ENCODE measurements around the gene PODNL1. TPM values are rescaled to one million over a fixed set of nuclear protein-coding genes. Genes with fewer than 3 reads are reported as not detected.

The PODNL1 gene
- total RNA-seq, 4 donors from 2014 or later, result 0.35 TPM; not detected in 3

DNA sequence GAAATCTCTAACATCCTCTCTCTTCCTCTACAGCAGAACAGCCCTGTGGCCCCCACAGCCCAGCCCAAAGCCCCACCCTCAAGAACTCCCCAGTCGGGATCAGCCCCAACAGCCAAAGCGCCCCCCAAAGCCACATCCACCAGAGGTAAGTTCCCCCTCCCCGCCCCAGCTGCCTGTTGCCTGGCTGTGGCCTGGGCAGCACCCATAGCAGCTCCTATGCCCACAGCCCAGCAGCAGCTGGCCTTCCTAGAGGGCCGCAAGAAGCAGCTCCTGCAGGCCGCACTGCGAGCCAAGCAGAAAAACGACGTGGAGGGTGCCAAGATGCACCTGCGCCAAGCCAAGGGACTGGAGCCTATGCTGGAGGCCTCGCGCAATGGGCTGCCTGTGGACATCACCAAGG, 17.7 kb downstream of the PODNL1 start:
- H3K4me3 ChIP-seq, result no peak overlapping the region
- no peak overlapping the region for H3K27ac ChIP-seq
- no peaks in the 10 kb centered on the region for H3K27me3 ChIP-seq
- H3K36me3 ChIP-seq, result peaks cover 0 to 90% (median 3%) of the 10 kb centered on the region in 3 donors
- H3K4me1 ChIP-seq, result no peaks in the 10 kb centered on the region
- TF ChIP-seq CTCF (IDR thresholded peaks at IDR 0.05) (no peak), POLR2A (IDR thresholded peaks at IDR 0.05) (no peak)
- peaks cover 0 to 5% (median 0%) of the 10 kb centered on the region in 4 donors for H3K9me3 ChIP-seq
- no peak for DNase-seq

DNA sequence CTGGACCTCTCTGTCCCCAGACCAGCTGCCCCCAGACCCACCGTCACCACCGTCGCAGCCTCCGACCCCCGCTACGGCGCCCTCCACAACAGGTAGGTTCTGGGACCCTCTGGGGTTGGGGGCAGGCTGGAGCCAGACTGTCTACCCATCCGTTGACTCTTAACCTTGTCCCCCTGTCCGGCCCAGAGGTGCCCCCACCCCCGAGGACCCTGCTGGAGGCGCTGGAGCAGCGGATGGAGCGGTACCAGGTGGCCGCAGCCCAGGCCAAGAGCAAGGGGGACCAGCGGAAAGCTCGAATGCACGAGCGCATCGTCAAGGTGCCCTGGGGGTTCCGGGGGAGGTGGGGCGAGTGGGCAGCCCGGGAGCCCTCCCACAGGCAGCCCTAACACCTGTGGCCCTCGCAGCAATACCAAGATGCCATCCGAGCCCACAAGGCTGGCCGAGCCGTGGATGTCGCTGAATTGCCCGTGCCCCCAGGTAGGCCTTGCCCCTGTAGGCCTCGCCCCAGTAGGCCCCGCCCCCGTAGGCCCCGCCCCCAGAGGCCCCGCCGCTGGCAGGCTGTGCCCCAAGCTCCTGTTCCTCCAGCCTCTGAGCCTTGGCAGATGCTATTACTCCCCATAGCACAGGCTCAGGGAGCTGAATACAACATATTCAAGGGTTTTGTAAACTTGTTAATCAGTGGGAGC, 19.3 kb downstream of the PODNL1 start:
- H3K4me1 ChIP-seq, result no peaks in the 10 kb centered on the region
- no peak for DNase-seq
- TF ChIP-seq POLR2A (IDR thresholded peaks at IDR 0.05) (no peak), CTCF (IDR thresholded peaks at IDR 0.05) (no peak)
- H3K4me3 ChIP-seq, result no peak overlapping the region
- no peaks in the 10 kb centered on the region for H3K27me3 ChIP-seq
- H3K9me3 ChIP-seq, result peaks cover 0 to 5% (median 0%) of the 10 kb centered on the region in 4 donors
- H3K27ac ChIP-seq, result no peak overlapping the region
- peaks cover 0 to 90% (median 3%) of the 10 kb centered on the region in 3 donors for H3K36me3 ChIP-seq

DNA sequence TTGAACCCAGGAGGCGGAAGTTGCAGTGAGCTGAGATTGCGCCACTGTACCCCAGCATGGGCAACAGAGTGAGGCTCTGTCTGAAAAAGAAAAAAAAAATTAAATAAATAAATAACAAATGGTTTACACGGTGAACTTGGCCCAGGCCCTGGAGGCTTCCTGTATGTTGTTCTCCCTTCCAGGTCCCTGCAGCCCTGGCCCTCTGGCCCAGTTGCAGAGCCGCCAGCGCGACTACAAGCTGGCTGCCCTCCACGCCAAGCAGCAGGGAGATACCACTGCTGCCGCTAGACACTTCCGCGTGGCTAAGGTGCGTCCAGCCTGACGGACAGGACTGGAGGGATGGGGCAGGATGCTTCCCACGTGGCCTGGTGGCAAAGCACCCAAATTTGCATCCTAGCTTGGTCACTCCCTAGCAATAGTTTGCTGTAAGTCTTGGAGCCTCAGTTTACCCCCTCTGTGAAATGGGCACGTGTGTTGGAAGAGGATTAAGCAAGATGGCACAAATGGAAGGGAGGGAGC, 20.3 kb downstream of the PODNL1 start:
- no peaks in the 10 kb centered on the region for H3K27me3 ChIP-seq
- TF ChIP-seq CTCF (IDR thresholded peaks at IDR 0.05) (no peak), POLR2A (IDR thresholded peaks at IDR 0.05) (no peak)
- no peak overlapping the region for H3K27ac ChIP-seq
- no peaks in the 10 kb centered on the region for H3K4me1 ChIP-seq
- peaks cover 0 to 5% (median 0%) of the 10 kb centered on the region in 4 donors for H3K9me3 ChIP-seq
- DNase-seq, result no peak
- H3K36me3 ChIP-seq, result peaks cover 0 to 90% (median 3%) of the 10 kb centered on the region in 3 donors
- H3K4me3 ChIP-seq, result no peak overlapping the region

GRCh38 chr19:13914777-13915176, 23.4 kb downstream of the PODNL1 start:
- Histone ChIP-seq H3K4me3 (no peak overlapping the region), H3K4me1 (no peaks in the 10 kb centered on the region), H3K36me3 (peaks cover 0 to 79% (median 0%) of the 10 kb centered on the region in 3 donors), H3K9me3 (no peaks in the 10 kb centered on the region), H3K27ac (no peak overlapping the region), H3K27me3 (no peaks in the 10 kb centered on the region)
- TF ChIP-seq CTCF (IDR thresholded peaks at IDR 0.05) (no peak), POLR2A (IDR thresholded peaks at IDR 0.05) (no peak)
- DNase-seq, result no peak

DNA sequence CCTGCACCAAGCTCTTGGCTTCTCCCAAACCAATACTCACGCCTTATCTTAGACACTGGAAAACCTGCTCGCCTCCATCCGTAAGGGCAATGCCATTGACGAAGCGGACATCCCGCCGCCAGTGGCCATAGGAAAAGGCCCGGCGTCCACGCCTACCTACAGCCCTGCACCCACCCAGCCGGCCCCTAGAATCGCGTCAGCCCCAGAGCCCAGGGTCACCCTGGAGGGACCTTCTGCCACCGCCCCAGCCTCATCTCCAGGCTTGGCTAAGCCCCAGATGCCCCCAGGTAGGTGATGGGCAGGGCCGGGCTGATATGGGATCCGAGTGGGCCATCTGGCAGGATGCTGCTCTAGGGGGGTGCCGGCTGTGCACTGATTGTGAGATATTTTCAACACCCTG, 24.9 kb downstream of the PODNL1 start:
- Histone ChIP-seq H3K4me1 (peaks cover 0 to under 1% (median 0%) of the 10 kb centered on the region in 4 donors), H3K27me3 (no peaks in the 10 kb centered on the region), H3K27ac (no peak overlapping the region), H3K9me3 (no peaks in the 10 kb centered on the region), H3K36me3 (peaks cover 0 to 64% (median 0%) of the 10 kb centered on the region in 3 donors), H3K4me3 (no peak overlapping the region)
- no peak for TF ChIP-seq POLR2A (IDR thresholded peaks at IDR 0.05)
- TF ChIP-seq CTCF (IDR thresholded peaks at IDR 0.05), result no peak
- DNase-seq, result no peak

All from Peyer's patch (tissue), 4 donors.